ENCODE data around the gene ATP2C2. TPM values are rescaled to one million over a fixed set of nuclear protein-coding genes. Genes with fewer than 3 reads are reported as not detected.

The ATP2C2 gene
- total and polyA plus RNA-seq, 2 experiments from 2014 or later: 2.1 TPM

DNA sequence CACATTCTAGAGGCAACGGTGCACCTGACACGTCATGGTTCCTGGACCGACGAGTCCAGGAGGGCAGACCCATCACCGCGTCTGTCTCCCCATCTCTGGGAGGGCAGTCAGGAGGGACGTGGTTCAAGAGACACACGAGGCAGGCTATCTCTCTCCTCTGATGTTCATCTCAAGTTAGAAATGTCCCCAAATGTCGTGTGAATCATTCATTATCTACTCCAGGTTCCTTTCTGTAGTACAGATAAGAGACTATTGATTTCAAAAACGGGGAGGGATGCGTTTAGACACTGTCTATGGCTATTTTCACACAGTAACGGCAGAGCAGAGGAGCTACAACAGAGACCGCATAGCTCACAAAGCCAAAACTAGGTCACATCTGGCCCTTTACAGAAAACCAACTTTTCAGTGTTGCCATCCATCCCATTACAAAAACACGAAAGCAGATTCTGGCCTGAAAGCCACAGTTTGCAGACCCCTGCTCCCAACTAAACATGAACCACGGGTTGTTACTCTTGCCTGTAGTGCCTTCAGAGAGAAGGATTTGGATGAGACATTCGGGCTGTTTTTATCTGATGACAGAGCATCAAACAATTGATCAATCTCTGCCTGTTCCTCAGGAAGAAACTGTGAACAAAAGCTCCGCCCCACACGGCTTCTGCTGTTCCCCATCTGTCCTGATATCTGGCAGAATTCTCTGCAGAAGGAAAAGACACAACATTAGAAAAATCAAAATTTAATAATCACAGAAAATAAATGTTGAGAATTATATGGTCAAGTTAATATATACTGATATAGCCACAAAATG is 129.3 kb downstream of the ATP2C2 start:
- no peaks in the 10 kb centered on the region for H3F3A ChIP-seq (replicated peaks; ENCODE audit: low read depth)
- H2AFZ ChIP-seq: no peak overlapping the region
- ATAC-seq (no peak), DNase-seq (ENCODE audit: low spot score) (no peak)
- no peak overlapping the region for H3K27ac ChIP-seq (ENCODE audit: low read depth)
- peaks cover 53% of the 10 kb centered on the region for H3K36me3 Mint-ChIP-seq (ENCODE audit: low read depth)
- H3K9me2 ChIP-seq (ENCODE audit: insufficient read depth): no peaks in the 10 kb centered on the region
- H3K4me1 ChIP-seq (ENCODE audit: insufficient read depth): no peaks in the 10 kb centered on the region
- peaks cover 2% of the 10 kb centered on the region; the same call in 1 of the 3 replicates for H3K4me1 Mint-ChIP-seq
- peaks cover 26% of the 10 kb centered on the region for H3K36me3 ChIP-seq (ENCODE audit: insufficient read depth)
- H3K27me3 ChIP-seq (ENCODE audit: insufficient read depth): no peaks in the 10 kb centered on the region
- peaks cover 8% of the 10 kb centered on the region for H3K27me3 Mint-ChIP-seq (ENCODE audit: insufficient read depth, low read depth, poor library complexity)
- no peak overlapping the region for H3K4me2 ChIP-seq
- no peak overlapping the region for H3K4me3 ChIP-seq
- no peaks in the 10 kb centered on the region; the same call in none of the 2 replicates for H4K20me1 ChIP-seq (replicated peaks; ENCODE audit: insufficient read depth)
- no peak overlapping the region for H3K27ac Mint-ChIP-seq
- no peak for TF ChIP-seq JUNB (IDR thresholded peaks at IDR 0.05; ENCODE audit: unreplicated experiment)
- H3K9me3 Mint-ChIP-seq: peaks cover 24% of the 10 kb centered on the region
- H3K79me2 ChIP-seq (replicated peaks; ENCODE audit: insufficient read depth): no peaks in the 10 kb centered on the region
- H3K4me3 Mint-ChIP-seq: no peak overlapping the region

DNA sequence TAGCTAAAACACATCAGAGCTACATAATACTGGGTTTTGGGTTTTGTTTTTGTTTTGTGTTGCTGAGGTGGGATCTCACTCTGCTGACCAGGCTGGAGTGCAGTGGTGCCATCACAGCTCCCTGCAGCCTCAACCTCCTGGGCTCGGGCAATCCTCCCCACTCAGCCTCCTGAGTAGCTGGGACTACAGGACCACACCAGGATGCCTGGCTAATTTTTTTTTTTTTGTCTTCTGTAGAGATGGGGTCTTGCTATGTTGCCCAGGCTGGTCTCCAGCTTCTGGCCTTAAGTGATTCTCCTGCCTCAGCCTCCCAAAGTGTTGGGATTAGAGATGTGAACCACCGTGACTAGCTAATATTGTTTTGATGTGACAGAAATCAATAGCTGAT is 129.9 kb downstream of the ATP2C2 start:
- Histone ChIP-seq H3F3A (replicated peaks; ENCODE audit: low read depth) (no peaks in the 10 kb centered on the region), H3K79me2 (replicated peaks; ENCODE audit: insufficient read depth) (peaks cover under 1% of the 10 kb centered on the region; the same call in 1 of the 2 replicates), H3K4me3 (no peak overlapping the region), H3K4me2 (no peak overlapping the region), H3K4me1 (ENCODE audit: insufficient read depth) (no peaks in the 10 kb centered on the region), H3K36me3 (ENCODE audit: insufficient read depth) (peaks cover 20% of the 10 kb centered on the region), H3K27ac (ENCODE audit: low read depth) (no peak overlapping the region), H3K9me2 (ENCODE audit: insufficient read depth) (no peaks in the 10 kb centered on the region), H4K20me1 (replicated peaks; ENCODE audit: insufficient read depth) (no peaks in the 10 kb centered on the region; the same call in none of the 2 replicates), H2AFZ (no peak overlapping the region), H3K27me3 (ENCODE audit: insufficient read depth) (no peaks in the 10 kb centered on the region)
- peaks cover 9% of the 10 kb centered on the region for H3K27me3 Mint-ChIP-seq (ENCODE audit: insufficient read depth, low read depth, poor library complexity)
- no peak overlapping the region for H3K4me3 Mint-ChIP-seq
- no peak overlapping the region for H3K27ac Mint-ChIP-seq
- H3K9me3 Mint-ChIP-seq: peaks cover 18% of the 10 kb centered on the region
- peaks cover 2% of the 10 kb centered on the region; the same call in 1 of the 3 replicates for H3K4me1 Mint-ChIP-seq
- ATAC-seq (no peak), DNase-seq (ENCODE audit: low spot score) (no peak)
- peaks cover 47% of the 10 kb centered on the region for H3K36me3 Mint-ChIP-seq (ENCODE audit: low read depth)
- TF ChIP-seq, protein P1, sequence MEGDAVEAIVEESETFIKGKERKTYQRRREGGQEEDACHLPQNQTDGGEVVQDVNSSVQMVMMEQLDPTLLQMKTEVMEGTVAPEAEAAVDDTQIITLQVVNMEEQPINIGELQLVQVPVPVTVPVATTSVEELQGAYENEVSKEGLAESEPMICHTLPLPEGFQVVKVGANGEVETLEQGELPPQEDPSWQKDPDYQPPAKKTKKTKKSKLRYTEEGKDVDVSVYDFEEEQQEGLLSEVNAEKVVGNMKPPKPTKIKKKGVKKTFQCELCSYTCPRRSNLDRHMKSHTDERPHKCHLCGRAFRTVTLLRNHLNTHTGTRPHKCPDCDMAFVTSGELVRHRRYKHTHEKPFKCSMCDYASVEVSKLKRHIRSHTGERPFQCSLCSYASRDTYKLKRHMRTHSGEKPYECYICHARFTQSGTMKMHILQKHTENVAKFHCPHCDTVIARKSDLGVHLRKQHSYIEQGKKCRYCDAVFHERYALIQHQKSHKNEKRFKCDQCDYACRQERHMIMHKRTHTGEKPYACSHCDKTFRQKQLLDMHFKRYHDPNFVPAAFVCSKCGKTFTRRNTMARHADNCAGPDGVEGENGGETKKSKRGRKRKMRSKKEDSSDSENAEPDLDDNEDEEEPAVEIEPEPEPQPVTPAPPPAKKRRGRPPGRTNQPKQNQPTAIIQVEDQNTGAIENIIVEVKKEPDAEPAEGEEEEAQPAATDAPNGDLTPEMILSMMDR (conservative IDR thresholded peaks at IDR 0.05; ENCODE audit: low read depth in 2 of 2): no peak
- TF ChIP-seq EZH2 (IDR thresholded peaks at IDR 0.05; ENCODE audit: low read depth, unreplicated experiment): no peak
- TF ChIP-seq, protein P2, sequence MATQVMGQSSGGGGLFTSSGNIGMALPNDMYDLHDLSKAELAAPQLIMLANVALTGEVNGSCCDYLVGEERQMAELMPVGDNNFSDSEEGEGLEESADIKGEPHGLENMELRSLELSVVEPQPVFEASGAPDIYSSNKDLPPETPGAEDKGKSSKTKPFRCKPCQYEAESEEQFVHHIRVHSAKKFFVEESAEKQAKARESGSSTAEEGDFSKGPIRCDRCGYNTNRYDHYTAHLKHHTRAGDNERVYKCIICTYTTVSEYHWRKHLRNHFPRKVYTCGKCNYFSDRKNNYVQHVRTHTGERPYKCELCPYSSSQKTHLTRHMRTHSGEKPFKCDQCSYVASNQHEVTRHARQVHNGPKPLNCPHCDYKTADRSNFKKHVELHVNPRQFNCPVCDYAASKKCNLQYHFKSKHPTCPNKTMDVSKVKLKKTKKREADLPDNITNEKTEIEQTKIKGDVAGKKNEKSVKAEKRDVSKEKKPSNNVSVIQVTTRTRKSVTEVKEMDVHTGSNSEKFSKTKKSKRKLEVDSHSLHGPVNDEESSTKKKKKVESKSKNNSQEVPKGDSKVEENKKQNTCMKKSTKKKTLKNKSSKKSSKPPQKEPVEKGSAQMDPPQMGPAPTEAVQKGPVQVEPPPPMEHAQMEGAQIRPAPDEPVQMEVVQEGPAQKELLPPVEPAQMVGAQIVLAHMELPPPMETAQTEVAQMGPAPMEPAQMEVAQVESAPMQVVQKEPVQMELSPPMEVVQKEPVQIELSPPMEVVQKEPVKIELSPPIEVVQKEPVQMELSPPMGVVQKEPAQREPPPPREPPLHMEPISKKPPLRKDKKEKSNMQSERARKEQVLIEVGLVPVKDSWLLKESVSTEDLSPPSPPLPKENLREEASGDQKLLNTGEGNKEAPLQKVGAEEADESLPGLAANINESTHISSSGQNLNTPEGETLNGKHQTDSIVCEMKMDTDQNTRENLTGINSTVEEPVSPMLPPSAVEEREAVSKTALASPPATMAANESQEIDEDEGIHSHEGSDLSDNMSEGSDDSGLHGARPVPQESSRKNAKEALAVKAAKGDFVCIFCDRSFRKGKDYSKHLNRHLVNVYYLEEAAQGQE (IDR thresholded peaks at IDR 0.05; ENCODE audit: unreplicated experiment): no peak
- TF ChIP-seq, protein P3, sequence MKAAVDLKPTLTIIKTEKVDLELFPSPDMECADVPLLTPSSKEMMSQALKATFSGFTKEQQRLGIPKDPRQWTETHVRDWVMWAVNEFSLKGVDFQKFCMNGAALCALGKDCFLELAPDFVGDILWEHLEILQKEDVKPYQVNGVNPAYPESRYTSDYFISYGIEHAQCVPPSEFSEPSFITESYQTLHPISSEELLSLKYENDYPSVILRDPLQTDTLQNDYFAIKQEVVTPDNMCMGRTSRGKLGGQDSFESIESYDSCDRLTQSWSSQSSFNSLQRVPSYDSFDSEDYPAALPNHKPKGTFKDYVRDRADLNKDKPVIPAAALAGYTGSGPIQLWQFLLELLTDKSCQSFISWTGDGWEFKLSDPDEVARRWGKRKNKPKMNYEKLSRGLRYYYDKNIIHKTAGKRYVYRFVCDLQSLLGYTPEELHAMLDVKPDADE (IDR thresholded peaks at IDR 0.05): no peak
- TF ChIP-seq POLR2AphosphoS5 (IDR thresholded peaks at IDR 0.05; ENCODE audit: low read depth): no peak
- TF ChIP-seq STAT1 (IDR thresholded peaks at IDR 0.05; ENCODE audit: unreplicated experiment): no peak
- no peak for TF ChIP-seq CREB1 (CRISPR knock-in tag; IDR thresholded peaks at IDR 0.05; ENCODE audit: low read depth)
- TF ChIP-seq EZH2phosphoT487 (IDR thresholded peaks at IDR 0.05; ENCODE audit: unreplicated experiment): no peak
- TF ChIP-seq ZNF331 (CRISPR knock-in tag; IDR thresholded peaks at IDR 0.05; ENCODE audit: low read depth): no peak
- TF ChIP-seq JUNB (IDR thresholded peaks at IDR 0.05; ENCODE audit: unreplicated experiment): no peak
- no peak for TF ChIP-seq ZNF114 (CRISPR knock-in tag; IDR thresholded peaks at IDR 0.05)
